ENCODE measurements around the gene DIPK1B. TPM values are rescaled to one million over a fixed set of nuclear protein-coding genes. Genes with fewer than 3 reads are reported as not detected.
"Not testable (repeated sequence)": the region's sequence is repeated elsewhere in the genome, so short reads cannot be mapped to it uniquely, and the experiment has no call there.

The DIPK1B gene
- total RNA-seq, 1 experiment from 2014 or later: 65.0 TPM

- in situ Hi-C loops (cut with HindIII; ENCODE audit: low sequenced_read_pairs): no loop called here
- DNase-seq (ENCODE audit: low spot score): peak; percentile 78
These were observed 16.9 kb upstream of the DIPK1B start for GRCh38 chr9:136695435-136695895.

DNA sequence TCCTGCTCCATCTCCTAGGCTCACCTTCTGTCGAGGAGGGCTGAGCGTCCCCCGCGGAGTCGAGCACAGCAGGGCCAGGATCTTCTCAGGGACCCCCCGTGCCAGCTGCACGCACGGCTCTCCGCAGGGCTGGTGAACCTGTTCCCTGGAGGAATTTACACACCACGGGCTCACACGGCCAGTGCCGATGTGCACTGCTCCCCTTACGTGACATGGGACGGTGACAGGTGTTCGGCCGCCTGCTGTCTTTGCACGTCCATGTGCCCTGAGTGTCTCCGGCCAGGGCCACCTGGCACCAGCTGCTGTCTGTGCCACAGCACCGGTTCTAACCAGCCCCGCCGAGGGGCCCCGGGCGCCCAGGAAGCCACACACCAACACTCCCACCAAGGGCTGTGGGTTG, 16.4 kb upstream of the DIPK1B start:
- peak; percentile 63 for DNase-seq (ENCODE audit: low spot score)
- in situ Hi-C loops (cut with HindIII; ENCODE audit: low sequenced_read_pairs): no loop called here

GRCh38 chr9:136696502-136696901, 15.9 kb upstream of the DIPK1B start:
- in situ Hi-C loops (cut with HindIII; ENCODE audit: low sequenced_read_pairs): no loop called here
- no peak for DNase-seq (ENCODE audit: low spot score)

DNA sequence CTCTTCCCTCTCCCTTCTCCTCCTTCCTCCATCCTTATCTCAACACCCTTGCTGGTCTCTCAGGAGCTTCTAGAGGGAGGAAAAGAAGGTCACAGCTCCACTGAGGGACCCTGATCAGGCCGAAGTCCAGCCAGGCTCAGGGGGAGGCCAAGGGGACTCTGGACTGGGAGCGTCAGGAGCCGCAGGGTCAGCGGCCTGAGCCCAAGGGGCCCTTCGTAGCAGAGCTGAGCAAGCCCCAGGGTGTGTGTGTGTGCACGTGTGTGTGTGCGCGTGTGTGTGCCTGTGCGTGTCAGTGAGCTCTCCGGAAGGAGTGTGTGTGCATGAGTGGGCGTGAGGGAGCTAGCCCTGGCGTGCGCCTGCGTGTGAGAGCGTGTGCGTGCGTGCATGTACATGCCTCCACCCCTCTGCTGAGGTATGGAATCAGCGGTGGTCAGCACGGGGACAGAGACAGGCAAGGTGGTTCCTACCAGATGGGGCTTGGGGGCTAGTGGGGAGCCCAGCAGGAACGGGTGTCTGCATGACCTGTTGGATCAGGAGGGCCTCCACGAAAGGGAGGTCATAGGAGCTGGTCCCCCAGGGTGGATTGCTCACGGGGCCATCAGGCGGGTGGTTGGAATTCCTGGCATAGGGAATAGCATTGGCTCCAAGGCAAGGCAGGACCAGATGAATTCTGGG, 15.1 kb upstream of the DIPK1B start:
- no peak for DNase-seq (ENCODE audit: low spot score)
- in situ Hi-C loops (cut with HindIII; ENCODE audit: low sequenced_read_pairs): no loop called here

DNA sequence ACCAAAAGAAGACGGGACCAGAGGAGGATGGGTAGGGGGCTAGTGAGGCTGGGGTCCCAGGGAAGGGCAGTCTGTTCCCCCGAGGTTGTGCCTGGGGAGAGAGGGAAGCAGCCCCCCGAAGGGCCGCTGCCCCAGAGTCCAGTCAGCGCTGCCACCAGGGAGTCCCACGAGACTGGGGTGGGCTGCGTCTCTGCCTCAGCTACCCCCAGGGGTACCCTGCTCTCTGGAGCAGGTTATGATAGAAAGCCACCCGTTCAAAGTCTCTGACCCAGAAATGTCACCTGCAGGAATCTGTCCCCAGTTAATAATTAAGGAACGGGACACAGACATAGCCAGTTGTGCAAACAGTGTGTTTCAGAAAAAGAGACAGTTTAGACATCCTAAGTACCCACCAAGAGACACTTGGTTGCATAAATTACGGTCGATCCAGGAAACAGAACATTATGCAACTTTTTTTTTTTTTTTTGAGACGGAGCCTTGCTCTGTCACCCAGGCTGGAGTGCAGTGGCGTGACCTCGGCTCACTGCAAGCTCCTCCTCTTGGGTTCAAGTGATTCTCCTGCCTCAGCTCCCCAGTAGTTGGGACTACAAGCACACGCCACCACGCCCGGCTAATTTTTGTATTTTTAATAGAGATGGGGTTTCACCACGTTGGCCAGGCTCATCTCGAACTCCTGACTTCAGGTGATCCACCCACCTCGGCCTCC, 14.4 kb upstream of the DIPK1B start:
- in situ Hi-C loops (cut with HindIII; ENCODE audit: low sequenced_read_pairs): no loop called here
- no peak for DNase-seq (ENCODE audit: low spot score)

GRCh38 chr9:136698635-136699246, 13.6 kb upstream of the DIPK1B start:
- in situ Hi-C loops (cut with HindIII; ENCODE audit: low sequenced_read_pairs): no loop called here
- no peak for DNase-seq (ENCODE audit: low spot score)

DNA sequence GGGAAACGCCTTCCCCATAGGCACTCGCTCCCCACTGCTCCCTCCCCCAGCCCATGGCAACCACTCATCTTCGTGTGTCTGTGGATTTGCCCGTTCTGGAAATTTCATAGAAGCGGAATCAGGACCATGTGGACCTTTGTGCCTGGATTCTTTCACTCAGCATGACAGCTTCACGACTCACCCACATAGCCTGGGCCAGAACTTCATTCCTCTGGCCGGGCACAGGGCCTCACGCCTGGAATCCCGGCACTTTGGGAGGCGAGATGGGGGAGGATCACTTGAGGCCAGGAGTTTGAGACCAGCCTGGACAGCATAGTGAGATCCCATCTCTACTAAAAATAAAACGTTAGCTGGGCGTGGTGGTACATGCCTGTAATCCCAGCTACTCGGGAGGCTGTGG, 12.1 kb upstream of the DIPK1B start:
- in situ Hi-C loops (cut with HindIII; ENCODE audit: low sequenced_read_pairs): no loop called here
- DNase-seq (ENCODE audit: low spot score): no peak

DNA sequence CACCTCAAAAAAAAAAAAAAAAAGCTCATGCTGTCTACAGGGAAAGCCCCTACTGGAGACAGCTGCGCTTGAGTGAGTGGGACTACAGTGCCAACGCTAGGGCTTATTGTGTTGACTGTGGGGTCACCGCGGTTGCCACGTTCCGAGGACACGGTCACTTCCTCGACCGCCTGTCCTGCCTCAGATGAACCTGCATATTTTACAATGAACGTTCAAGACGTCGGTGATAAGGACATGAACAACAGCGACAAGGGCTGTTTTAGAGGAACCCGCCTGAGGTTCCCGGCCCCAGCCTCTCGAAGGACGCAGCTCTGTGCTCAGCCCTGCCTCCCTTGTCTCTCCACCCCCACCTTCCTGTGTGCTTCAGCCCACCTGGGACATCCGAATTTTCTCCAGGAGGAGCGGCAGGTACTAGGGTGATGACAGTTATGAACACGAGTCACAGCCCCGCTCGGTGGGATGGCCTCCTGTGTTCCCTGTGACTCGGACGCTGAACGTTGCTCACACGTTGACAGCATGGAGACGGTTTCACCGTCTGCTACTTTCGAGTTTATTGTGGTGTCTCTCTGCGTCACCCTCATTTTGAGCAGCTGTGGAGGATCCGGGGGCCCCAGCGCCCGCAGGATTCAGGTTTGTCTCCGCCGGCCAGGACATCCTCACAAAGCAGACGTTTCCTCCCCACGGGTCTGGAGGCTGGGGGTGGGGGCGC, 11.3 kb upstream of the DIPK1B start:
- in situ Hi-C loops (cut with HindIII; ENCODE audit: low sequenced_read_pairs): no loop called here
- DNase-seq (ENCODE audit: low spot score): no peak

GRCh38 chr9:136701668-136702053, 10.7 kb upstream of the DIPK1B start:
- in situ Hi-C loops (cut with HindIII; ENCODE audit: low sequenced_read_pairs): no loop called here
- DNase-seq (ENCODE audit: low spot score): no peak

DNA sequence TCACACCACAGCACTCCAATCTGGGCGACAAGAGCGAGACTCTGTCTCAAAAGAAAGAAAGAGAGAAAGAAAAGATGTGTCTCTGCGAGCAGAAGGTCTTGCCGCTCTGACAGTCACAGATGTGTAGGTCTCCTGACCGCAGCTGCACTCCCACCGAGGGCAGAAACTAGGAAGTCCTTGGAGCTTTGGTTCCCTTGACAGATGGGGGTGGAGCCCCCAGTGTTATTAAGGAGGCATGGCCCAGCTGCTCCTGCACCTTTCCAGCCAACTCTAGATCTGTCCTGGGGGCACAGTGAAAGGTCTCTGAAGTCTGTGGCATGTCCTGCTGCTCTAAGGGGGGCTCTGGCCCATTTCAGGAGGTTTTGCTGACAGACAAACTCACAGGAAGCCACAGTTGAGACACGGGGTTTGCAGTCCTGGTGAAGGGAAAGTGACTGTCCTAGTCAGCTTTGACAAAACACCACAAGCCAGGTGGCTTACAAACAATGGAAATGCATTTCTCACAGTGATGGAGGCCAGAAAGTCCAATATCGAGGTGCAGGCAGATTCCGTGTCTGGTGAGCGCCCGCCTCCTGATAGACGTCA, 9.0 kb upstream of the DIPK1B start:
- in situ Hi-C loops (cut with HindIII; ENCODE audit: low sequenced_read_pairs): no loop called here
- no peak for DNase-seq (ENCODE audit: low spot score)

- in situ Hi-C loops (cut with HindIII; ENCODE audit: low sequenced_read_pairs); DNase-seq (ENCODE audit: low spot score): not testable (repeated sequence)
These were observed 7.6 kb upstream of the DIPK1B start for GRCh38 chr9:136704741-136705140.

GRCh38 chr9:136705564-136705963, 6.8 kb upstream of the DIPK1B start:
- in situ Hi-C loops (cut with HindIII; ENCODE audit: low sequenced_read_pairs): no loop called here
- no peak for DNase-seq (ENCODE audit: low spot score)

DNA sequence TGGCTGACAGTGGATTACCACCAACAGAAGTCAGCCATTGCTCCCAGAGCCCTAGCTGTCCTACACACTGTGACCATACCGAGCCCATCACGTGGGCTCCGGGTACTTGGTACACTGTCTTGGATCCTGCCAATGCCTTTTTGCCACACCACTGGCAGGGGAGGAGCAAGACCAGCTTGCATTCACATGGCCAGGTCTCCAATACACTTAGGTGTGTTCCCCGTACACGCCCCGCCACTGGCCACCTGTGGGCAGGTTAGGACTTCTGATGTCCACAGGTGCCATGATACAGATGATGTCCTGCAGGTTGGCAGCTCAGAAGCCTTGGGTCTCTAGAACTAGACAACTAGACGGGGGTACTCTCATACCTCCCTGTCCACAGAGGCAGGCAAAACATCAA, 5.4 kb upstream of the DIPK1B start:
- no peak for DNase-seq (ENCODE audit: low spot score)
- in situ Hi-C loops (cut with HindIII; ENCODE audit: low sequenced_read_pairs): no loop called here

- in situ Hi-C loops (cut with HindIII; ENCODE audit: low sequenced_read_pairs): no loop called here
- DNase-seq (ENCODE audit: low spot score): no peak
These were observed 4.4 kb upstream of the DIPK1B start for GRCh38 chr9:136707849-136708517.

DNA sequence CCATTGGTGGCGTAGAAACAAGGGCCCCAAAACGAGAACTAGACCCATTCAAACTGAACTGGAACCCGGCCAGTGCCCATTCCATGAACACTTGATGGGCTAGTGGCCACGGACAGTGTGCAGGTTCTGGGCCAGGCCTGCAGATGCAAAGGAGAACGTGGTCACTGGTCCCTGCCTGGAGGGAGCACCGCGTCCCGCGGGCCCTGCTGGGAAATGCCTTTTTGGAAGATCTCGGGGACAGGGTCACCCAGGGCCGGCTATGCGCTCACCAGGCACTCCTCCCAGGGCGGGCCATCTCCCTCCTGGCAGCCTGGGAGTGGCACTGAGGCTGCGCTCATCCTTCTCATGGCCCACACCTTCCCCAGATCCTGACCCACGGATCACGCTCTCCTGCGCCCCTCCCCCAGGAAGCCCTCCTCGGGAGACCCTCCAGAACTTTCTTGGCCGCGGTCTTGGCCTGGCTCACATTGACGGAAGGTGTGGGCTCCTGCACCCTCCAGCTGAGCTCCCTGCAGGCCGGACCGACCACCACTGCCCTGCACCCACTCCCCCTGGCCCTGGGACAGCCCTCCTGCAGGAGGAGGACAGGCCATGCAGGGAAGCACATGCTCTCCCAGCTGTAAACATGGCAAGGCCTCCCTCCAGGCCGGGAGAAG, 2.8 kb upstream of the DIPK1B start:
- no peak for DNase-seq (ENCODE audit: low spot score)
- in situ Hi-C loops (cut with HindIII; ENCODE audit: low sequenced_read_pairs): no loop called here

DNA sequence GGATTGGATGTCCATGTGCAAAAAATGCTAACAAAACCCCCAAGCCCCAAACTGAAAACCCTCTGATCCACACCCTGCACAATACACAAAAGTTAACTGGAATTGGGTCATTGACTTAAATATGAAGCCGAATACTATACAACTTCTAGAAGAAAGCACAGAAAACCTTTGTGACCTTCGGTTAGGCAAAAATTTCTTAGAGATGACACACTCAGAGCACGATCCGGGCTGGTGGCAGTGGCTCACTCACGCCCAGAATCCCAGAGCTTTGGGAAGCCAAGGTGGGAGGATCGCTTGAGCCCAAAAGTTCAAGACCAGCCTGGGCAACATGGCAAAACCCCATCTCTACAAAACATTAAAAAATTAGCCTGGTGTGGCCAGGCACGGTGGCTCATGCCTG, 1.8 kb upstream of the DIPK1B start:
- in situ Hi-C loops (cut with HindIII; ENCODE audit: low sequenced_read_pairs): no loop called here
- no peak for DNase-seq (ENCODE audit: low spot score)

DNA sequence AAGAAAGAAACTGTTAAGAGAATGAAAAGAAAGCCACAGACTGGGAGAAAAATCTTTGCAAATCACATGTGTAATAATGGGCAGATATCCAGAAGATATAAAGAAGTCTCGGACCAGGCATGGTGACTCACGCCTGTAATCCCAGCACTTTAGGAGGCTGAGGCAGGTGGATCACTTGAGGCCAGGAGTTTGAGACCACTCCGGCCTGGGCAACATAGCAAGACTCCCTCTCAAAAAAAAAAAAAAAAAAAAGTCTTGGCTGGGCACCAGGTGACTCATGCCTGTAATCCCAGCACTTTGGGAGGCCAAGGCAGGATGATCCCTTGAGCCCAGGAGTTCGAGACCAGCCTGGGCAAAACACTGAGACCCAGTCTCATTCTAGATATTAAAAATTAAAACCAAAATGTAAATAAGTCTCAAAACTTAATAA, 1.1 kb upstream of the DIPK1B start:
- DNase-seq (ENCODE audit: low spot score); in situ Hi-C loops (cut with HindIII; ENCODE audit: low sequenced_read_pairs): not testable (repeated sequence)

DNA sequence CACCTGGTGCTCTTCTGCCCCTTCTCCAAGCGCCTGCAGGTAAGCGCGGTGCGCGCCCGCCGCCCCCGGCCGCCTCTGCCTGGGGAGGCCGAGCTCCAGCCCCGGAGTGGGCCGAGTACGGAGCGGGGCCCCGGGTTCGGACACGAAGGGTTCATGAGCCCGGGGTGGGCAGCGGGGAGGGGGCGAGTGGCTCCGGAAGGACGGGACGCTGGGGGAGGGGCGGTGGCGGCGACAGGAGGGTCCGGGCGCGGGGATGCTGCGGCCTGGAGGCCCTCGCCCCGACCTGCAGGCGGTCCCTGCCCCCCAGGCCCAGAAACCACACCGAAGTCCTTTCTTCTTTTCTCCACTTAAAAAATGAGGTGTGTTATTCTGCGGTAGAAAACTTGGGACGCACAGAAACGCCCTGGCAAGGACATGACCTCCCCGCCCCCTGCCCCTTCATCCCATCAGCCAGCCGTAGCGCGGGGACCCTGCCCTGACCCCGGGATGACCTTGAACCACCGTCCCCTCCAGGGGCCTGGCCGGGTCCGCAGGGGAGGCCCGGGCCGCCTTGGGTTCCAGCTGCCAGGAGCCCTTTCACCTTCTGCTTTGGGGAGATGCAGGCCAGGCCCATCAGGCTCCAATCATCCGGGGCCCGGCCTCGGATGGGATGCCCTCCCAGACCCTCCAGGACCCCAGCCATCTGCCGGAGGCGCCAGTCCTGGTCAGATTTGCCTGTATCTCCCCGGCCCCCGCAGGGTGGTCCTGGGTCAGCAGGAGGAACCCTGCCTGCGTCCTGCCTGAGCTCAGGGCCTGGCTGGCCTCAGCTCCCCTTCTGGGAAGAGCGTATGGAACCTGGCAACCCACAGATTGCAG, 545 bp downstream of the DIPK1B start:
- in situ Hi-C loops (cut with HindIII; ENCODE audit: low sequenced_read_pairs): no loop called here
- no peak for DNase-seq (ENCODE audit: low spot score)
